NCI-H146 treated with DMSO at 0.1 percent for 48 hours (cell line): ENCODE measurements around the gene CUBN.
"Not testable (repeated sequence)": the region's sequence is repeated elsewhere in the genome, so short reads cannot be mapped to it uniquely, and the experiment has no call there.

Experiments
- DNase-seq: peaks from one replicate; lab custom pipeline; 2025; ENCODE audit not compliant: unreplicated experiment; lab: John Stamatoyannopoulos, UW

Gene CUBN

GRCh38 chr10:17141504-17142229, 12.1 kb upstream of the CUBN start:
- DNase-seq: no peak

GRCh38 chr10:17140386-17140761, 10.8 kb upstream of the CUBN start:
- DNase-seq: no peak

GRCh38 chr10:17138460-17139042, 8.9 kb upstream of the CUBN start:
- no peak for DNase-seq

GRCh38 chr10:17134737-17135260, 5.2 kb upstream of the CUBN start:
- DNase-seq: no peak

- DNase-seq: no peak
These were observed 4.7 kb upstream of the CUBN start for GRCh38 chr10:17134282-17134681.

GRCh38 chr10:17128261-17128660, 1.4 kb downstream of the CUBN start:
- no peak for DNase-seq

- DNase-seq: no peak
These were observed 3.3 kb downstream of the CUBN start for GRCh38 chr10:17126327-17126726.

GRCh38 chr10:17125206-17125893, 4.3 kb downstream of the CUBN start:
- DNase-seq: no peak

- no peak for DNase-seq
These were observed 5.7 kb downstream of the CUBN start for GRCh38 chr10:17123961-17124360.

- no peak for DNase-seq
These were observed 6.6 kb downstream of the CUBN start for GRCh38 chr10:17122726-17123661.

- no peak for DNase-seq
These were observed 7.6 kb downstream of the CUBN start for GRCh38 chr10:17122052-17122451.

GRCh38 chr10:17120694-17121093, 8.9 kb downstream of the CUBN start:
- no peak for DNase-seq

- no peak for DNase-seq
These were observed 9.8 kb downstream of the CUBN start for GRCh38 chr10:17119845-17120244.

GRCh38 chr10:17116193-17116592, 13.4 kb downstream of the CUBN start:
- no peak for DNase-seq

GRCh38 chr10:17115683-17116082, 13.9 kb downstream of the CUBN start:
- no peak for DNase-seq

- DNase-seq: not testable (repeated sequence)
These were observed 14.7 kb downstream of the CUBN start for GRCh38 chr10:17114878-17115444.

GRCh38 chr10:17113889-17114540, 15.6 kb downstream of the CUBN start:
- DNase-seq: no peak

GRCh38 chr10:17113346-17113745, 16.3 kb downstream of the CUBN start:
- DNase-seq: no peak

- no peak for DNase-seq
These were observed 17.0 kb downstream of the CUBN start for GRCh38 chr10:17112566-17112965.
